ENCODE data around the gene ATF7IP.
A peak's percentile ranks its signal among the peaks of the same experiment; 100 is the strongest.

The ATF7IP gene

DNA sequence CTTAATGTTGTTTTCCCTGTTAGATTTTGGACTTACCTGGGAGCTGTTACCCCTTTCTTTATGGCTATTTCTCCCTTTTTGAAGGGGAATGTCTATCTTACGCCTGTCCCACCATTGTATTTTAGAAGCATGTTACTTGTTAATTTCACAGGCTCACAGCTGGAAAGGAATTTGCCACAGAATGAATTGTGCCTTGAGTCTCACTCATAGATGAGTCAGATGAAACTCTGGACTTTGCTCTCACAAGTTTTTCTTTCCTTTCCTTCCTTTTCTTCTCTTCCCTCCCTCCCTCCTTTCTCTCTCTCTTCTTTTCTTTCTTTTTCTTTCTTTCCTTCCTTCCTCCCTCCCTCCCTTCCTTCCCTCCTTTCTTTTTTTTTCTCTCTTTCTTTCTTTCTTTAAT, 9.3 kb upstream of the ATF7IP start:
- TF ChIP-seq POLR2AphosphoS5 (IDR thresholded peaks at IDR 0.05; ENCODE audit: low read depth, low read length) (no peak), TAF1 (IDR thresholded peaks at IDR 0.05; ENCODE audit: borderline replicate concordance, low read depth, low read length) (no peak), POLR2A (IDR thresholded peaks at IDR 0.05; ENCODE audit: low read depth, low read length) (no peak)
- DNase-seq (ENCODE audit: insufficient read length) (no peak), FAIRE-seq (no peak)

DNA sequence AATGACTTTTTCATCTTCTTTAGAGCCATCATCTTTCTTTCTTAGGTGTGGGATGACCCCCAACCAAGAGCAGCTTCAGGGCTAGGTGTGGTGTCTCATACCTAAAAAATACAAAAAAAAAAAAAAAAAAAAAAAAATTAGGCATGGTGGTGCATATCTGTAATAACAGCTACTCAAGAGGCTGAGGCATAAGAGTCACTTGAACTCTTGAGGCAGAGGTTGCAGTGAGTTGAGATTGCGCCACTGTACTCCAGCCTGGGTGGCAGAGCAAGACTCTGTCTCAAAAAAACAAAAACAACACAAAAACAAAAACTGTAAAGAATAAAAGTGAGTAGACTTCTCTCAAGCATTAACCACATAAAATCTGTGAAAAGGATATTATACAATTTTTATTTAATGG, 8.0 kb upstream of the ATF7IP start:
- no peak for FAIRE-seq

GRCh38 chr12:14362352-14362751, 3.1 kb upstream of the ATF7IP start:
- peak; percentile 9 for FAIRE-seq
- TF ChIP-seq POLR2A (IDR thresholded peaks at IDR 0.05; ENCODE audit: low read depth, low read length): no peak
- TF ChIP-seq POLR2AphosphoS5 (IDR thresholded peaks at IDR 0.05; ENCODE audit: low read depth, low read length): no peak
- no peak for TF ChIP-seq TAF1 (IDR thresholded peaks at IDR 0.05; ENCODE audit: borderline replicate concordance, low read depth, low read length)
- DNase-seq (ENCODE audit: insufficient read length): no peak

More for the DNA sequence above, 8.0 kb upstream of the ATF7IP start:
- TF ChIP-seq POLR2A (IDR thresholded peaks at IDR 0.05; ENCODE audit: low read depth, low read length): no peak
- no peak for TF ChIP-seq TAF1 (IDR thresholded peaks at IDR 0.05; ENCODE audit: borderline replicate concordance, low read depth, low read length)
- TF ChIP-seq POLR2AphosphoS5 (IDR thresholded peaks at IDR 0.05; ENCODE audit: low read depth, low read length): no peak
- DNase-seq (ENCODE audit: insufficient read length): no peak

DNA sequence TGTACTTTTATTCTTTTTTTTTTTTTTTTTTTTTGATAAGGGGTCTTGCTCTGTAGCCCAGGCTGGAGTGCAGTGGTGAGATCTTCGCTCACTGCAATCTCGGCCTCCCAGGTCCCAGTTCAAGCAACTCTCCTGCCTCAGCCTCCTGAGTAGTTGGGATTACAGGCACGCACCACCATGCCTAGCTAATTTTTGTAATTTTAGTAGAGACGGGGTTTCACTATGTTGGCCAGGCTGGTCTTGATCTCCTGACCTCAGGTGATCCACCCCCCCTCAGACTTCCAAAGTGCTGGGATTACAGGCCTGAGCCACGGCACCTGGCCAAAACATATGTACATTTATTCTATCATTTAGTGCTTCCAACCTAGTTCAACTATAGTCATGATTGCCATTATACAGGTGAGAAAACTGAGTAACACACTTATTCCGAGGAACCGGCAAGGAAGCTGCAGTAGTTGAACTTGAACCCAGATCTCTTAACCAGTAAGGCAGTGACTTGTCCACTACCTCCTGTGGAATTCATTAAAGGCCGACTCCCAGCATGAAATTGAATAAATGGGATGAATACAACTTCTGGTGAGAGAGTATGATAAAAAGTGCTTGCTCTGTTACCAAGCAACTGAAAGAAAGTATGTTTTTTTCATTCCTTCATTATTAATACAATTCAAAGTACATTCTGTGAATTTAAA, 755 bp upstream of the ATF7IP start:
- TF ChIP-seq POLR2A (IDR thresholded peaks at IDR 0.05; ENCODE audit: low read depth, low read length): no peak
- TF ChIP-seq TAF1 (IDR thresholded peaks at IDR 0.05; ENCODE audit: borderline replicate concordance, low read depth, low read length): no peak
- TF ChIP-seq POLR2AphosphoS5 (IDR thresholded peaks at IDR 0.05; ENCODE audit: low read depth, low read length): no peak
- DNase-seq (ENCODE audit: insufficient read length) (no peak), FAIRE-seq (no peak)

- FAIRE-seq (peak; percentile 17), DNase-seq (ENCODE audit: insufficient read length) (no peak)
- TF ChIP-seq TAF1 (IDR thresholded peaks at IDR 0.05; ENCODE audit: borderline replicate concordance, low read depth, low read length) (no peak), POLR2AphosphoS5 (IDR thresholded peaks at IDR 0.05; ENCODE audit: low read depth, low read length) (no peak; the same call in 1 of the 2 replicates), POLR2A (IDR thresholded peaks at IDR 0.05; ENCODE audit: low read depth, low read length) (no peak)
These were observed 942 bp downstream of the ATF7IP start for GRCh38 chr12:14366209-14367039.

- TF ChIP-seq POLR2A (IDR thresholded peaks at IDR 0.05; ENCODE audit: low read depth, low read length) (peak; percentile 65; the same call in 1 of the 2 replicates), TAF1 (IDR thresholded peaks at IDR 0.05; ENCODE audit: borderline replicate concordance, low read depth, low read length) (no peak), POLR2AphosphoS5 (IDR thresholded peaks at IDR 0.05; ENCODE audit: low read depth, low read length) (no peak; the same call in 1 of the 2 replicates)
- FAIRE-seq: peak; percentile 77
- no peak for DNase-seq (ENCODE audit: insufficient read length)
These were observed 1.7 kb downstream of the ATF7IP start for GRCh38 chr12:14367040-14367661.

DNA sequence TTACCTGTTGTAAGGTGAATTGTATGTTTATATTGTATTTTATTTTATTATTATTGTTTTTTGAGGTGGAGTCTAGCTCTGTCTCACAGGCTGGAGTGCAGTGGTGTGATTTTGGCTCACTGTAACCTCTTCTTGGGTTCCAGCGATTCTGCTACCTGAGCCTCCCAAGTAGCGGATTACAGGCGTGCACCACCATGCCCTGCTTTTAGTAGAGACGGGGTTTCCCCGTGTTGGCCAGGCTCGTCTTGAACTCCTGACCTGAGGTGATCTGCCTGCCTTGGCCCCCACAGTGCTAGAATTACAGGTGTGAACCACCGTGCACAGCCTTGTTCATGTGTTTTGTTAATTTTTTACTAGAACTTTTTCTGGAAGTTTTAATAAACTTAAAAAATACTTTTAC, 3.8 kb downstream of the ATF7IP start:
- TF ChIP-seq POLR2AphosphoS5 (IDR thresholded peaks at IDR 0.05; ENCODE audit: low read depth, low read length) (no peak), POLR2A (IDR thresholded peaks at IDR 0.05; ENCODE audit: low read depth, low read length) (no peak), TAF1 (IDR thresholded peaks at IDR 0.05; ENCODE audit: borderline replicate concordance, low read depth, low read length) (no peak)
- FAIRE-seq (no peak), DNase-seq (ENCODE audit: insufficient read length) (no peak)

DNA sequence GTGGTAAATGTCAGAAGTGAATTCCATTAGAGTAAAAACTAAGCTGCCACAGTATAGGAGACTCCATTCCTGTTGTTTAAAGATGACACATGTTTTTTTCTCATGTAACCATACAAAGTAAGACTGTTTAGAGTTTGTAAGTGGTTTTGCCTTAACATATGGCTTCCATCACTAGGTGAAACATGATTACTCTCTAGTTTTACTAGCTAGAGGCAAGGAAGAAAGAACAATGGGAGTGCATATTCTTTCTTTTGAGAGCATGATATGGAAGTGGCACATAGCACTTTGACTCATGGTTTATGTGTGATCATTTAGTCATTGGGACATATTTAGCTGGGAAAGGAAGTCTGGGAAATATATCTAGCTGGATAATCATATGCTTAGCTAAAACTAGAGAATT, 7.7 kb downstream of the ATF7IP start:
- TF ChIP-seq POLR2AphosphoS5 (IDR thresholded peaks at IDR 0.05; ENCODE audit: low read depth, low read length) (no peak), POLR2A (IDR thresholded peaks at IDR 0.05; ENCODE audit: low read depth, low read length) (no peak), TAF1 (IDR thresholded peaks at IDR 0.05; ENCODE audit: borderline replicate concordance, low read depth, low read length) (no peak)
- FAIRE-seq (peak; percentile 86), DNase-seq (ENCODE audit: insufficient read length) (no peak)

DNA sequence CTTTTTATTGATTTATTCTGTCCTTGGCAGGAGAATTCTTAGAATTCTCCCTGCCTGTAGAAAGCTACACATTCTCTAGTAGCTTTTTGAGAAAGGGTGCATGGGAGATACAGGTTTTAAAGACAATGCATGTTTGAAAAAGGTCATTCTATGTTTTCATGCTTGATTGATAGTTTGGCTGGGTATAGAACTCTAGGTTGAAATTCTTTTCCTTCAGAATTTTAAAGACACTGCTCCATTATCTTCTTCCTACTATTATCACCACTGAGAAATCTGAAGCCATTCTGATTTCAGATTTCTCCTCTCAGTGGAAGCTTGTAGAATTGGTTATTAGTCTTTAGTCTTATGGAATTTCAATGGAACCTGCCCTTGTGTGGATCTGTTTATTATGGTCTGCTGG, 14.0 kb downstream of the ATF7IP start:
- TF ChIP-seq POLR2A (IDR thresholded peaks at IDR 0.05; ENCODE audit: low read depth, low read length): no peak
- no peak for TF ChIP-seq POLR2AphosphoS5 (IDR thresholded peaks at IDR 0.05; ENCODE audit: low read depth, low read length)
- no peak for TF ChIP-seq TAF1 (IDR thresholded peaks at IDR 0.05; ENCODE audit: borderline replicate concordance, low read depth, low read length)
- no peak for DNase-seq (ENCODE audit: insufficient read length)
- no peak for FAIRE-seq

DNA sequence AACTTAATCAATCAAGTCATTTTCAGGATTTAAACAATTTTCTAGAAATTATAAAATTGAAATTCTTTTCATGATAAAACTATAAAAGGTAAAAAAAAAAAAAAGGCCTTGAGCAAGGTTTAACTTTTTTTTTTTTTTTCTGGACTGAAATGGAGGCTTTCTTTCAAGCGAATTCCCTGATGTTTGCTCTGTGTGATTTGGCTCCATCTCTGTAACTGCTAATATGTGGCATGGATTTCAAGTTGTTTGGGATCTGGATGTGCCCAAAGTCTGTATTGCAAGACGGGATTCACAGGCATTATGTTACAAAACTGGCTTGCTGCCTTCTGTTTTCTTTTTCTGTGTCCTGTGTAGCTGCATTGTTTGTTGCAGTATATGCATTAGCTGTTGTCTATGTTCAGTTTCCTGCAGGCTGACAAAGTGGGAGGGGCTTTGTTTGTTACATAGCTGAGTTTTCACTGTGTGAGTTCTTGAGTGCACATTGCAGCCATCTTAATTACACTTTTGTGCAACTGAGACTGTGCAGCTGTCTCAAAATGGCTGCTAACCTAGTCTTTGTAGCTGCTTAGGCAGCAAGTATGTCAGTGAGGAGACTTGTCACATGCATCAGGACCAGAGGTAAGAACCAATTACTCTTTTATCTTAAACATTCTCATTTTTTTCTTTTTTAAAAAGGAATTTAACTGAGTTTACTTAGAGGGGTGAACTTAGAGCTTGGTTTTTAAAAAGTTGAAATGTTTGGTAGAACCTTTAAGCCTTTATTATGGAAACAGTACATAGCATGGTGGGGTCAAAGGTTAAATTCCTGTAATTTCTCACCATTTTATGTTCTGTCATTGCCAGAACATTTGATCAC, 19.5 kb downstream of the ATF7IP start:
- peak; percentile 93 for FAIRE-seq
- no peak for DNase-seq (ENCODE audit: insufficient read length)
- TF ChIP-seq POLR2A (IDR thresholded peaks at IDR 0.05; ENCODE audit: low read depth, low read length): 0 out of 2 replicates have a peak, but pooled peaks have one; percentile 51
- peak; percentile 58; the same call in 1 of the 2 replicates for TF ChIP-seq TAF1 (IDR thresholded peaks at IDR 0.05; ENCODE audit: borderline replicate concordance, low read depth, low read length)
- TF ChIP-seq POLR2AphosphoS5 (IDR thresholded peaks at IDR 0.05; ENCODE audit: low read depth, low read length): peak; percentile 62
